ENCODE results near the gene PDE1C. TPM values are rescaled to one million over a fixed set of nuclear protein-coding genes. Genes with fewer than 3 reads are reported as not detected.

Gene PDE1C
- total and polyA plus RNA-seq, 2 donors (not counting 1 experiment from before 2014, with no cell fraction given) = 0.52 TPM; not detected in 1

GRCh38 chr7:31776616-31777015 lies 293.6 kb downstream of the PDE1C start:
- H3K4me2 ChIP-seq (replicated peaks; ENCODE audit: low read depth, low read length, poor library complexity, severe bottlenecking) = no peak overlapping the region
- Mint-ChIP-seq H3K9me3 (ENCODE audit: insufficient read depth) (no peaks in the 10 kb centered on the region), H3K4me3 (no peak overlapping the region), H3K27ac (no peak overlapping the region), H3K27me3 (no peaks in the 10 kb centered on the region), H3K4me1 (no peaks in the 10 kb centered on the region)
- intact Hi-C loops (cut with micrococcal nuclease) = no loop called here
- H3K79me2 ChIP-seq (ENCODE audit: control insufficient read depth, insufficient read depth, low read length) = no peaks in the 10 kb centered on the region
- CTCF ChIA-PET = no interaction called here
- H3K9me3 ChIP-seq (ENCODE audit: control extremely low read depth in 1 of 3, control insufficient read depth in 2 of 3, insufficient read depth in 1 of 3, low read length in 2 of 3) = no peaks in the 10 kb centered on the region
- H3K36me3 ChIP-seq (replicated peaks in 1 of 2; ENCODE audit: control extremely low read depth in 1 of 2, control insufficient read depth in 1 of 2, extremely low read depth in 1 of 2, insufficient read depth in 2 of 2, low read length in 1 of 2) = no peaks in the 10 kb centered on the region
- H3K4me3 ChIP-seq (ENCODE audit: control extremely low read depth in 1 of 5, extremely low read depth in 1 of 5, insufficient read depth in 1 of 5, low read depth in 2 of 5, low read length in 4 of 5) = no peak overlapping the region
- DNase-seq (no peak), ATAC-seq (ENCODE audit: low read depth) (no peak)
- no peak overlapping the region for H3K9ac ChIP-seq (ENCODE audit: low read length)
- H3K27ac ChIP-seq (ENCODE audit: low read length in 2 of 2) = no peak overlapping the region
- no peak for TF ChIP-seq EZH2 (IDR thresholded peaks at IDR 0.05; ENCODE audit: borderline replicate concordance, insufficient read depth, low read depth, low read length, poor library complexity, severe bottlenecking)
- TF ChIP-seq, protein P1, sequence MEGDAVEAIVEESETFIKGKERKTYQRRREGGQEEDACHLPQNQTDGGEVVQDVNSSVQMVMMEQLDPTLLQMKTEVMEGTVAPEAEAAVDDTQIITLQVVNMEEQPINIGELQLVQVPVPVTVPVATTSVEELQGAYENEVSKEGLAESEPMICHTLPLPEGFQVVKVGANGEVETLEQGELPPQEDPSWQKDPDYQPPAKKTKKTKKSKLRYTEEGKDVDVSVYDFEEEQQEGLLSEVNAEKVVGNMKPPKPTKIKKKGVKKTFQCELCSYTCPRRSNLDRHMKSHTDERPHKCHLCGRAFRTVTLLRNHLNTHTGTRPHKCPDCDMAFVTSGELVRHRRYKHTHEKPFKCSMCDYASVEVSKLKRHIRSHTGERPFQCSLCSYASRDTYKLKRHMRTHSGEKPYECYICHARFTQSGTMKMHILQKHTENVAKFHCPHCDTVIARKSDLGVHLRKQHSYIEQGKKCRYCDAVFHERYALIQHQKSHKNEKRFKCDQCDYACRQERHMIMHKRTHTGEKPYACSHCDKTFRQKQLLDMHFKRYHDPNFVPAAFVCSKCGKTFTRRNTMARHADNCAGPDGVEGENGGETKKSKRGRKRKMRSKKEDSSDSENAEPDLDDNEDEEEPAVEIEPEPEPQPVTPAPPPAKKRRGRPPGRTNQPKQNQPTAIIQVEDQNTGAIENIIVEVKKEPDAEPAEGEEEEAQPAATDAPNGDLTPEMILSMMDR (IDR thresholded peaks at IDR 0.05) = no peak
- no peaks in the 10 kb centered on the region for H4K20me1 ChIP-seq (ENCODE audit: control insufficient read depth, insufficient read depth, low read length, poor library complexity, severe bottlenecking)
- no CpG with 5 or more reads among the region's 3 CpGs for WGBS (ENCODE audit: insufficient coverage)
- no peaks in the 10 kb centered on the region for H3K27me3 ChIP-seq (replicated peaks in 1 of 4; ENCODE audit: control extremely low read depth in 1 of 4, control insufficient read depth in 3 of 4, insufficient read depth in 4 of 4, low read length in 3 of 4)
- POLR2A ChIA-PET = no interaction called here
- no peaks in the 10 kb centered on the region for H3K4me1 ChIP-seq (ENCODE audit: control insufficient read depth in 2 of 2, insufficient read depth in 2 of 2, low read length in 2 of 2)
- no peak overlapping the region for H2AFZ ChIP-seq (ENCODE audit: insufficient read depth, low read depth, low read length, poor library complexity, severe bottlenecking)

GRCh38 chr7:31775556-31775955 lies 294.7 kb downstream of the PDE1C start:
- Mint-ChIP-seq H3K27ac (no peak overlapping the region), H3K9me3 (ENCODE audit: insufficient read depth) (no peaks in the 10 kb centered on the region), H3K4me1 (no peaks in the 10 kb centered on the region), H3K4me3 (no peak overlapping the region), H3K27me3 (peaks cover 4% of the 10 kb centered on the region)
- no peak for ATAC-seq (ENCODE audit: low read depth)
- Histone ChIP-seq H3K4me1 (ENCODE audit: control insufficient read depth in 2 of 2, insufficient read depth in 2 of 2, low read length in 2 of 2) (no peaks in the 10 kb centered on the region), H3K9me3 (ENCODE audit: control extremely low read depth in 1 of 3, control insufficient read depth in 2 of 3, insufficient read depth in 1 of 3, low read length in 2 of 3) (no peaks in the 10 kb centered on the region), H3K36me3 (replicated peaks in 1 of 2; ENCODE audit: control extremely low read depth in 1 of 2, control insufficient read depth in 1 of 2, extremely low read depth in 1 of 2, insufficient read depth in 2 of 2, low read length in 1 of 2) (no peaks in the 10 kb centered on the region), H3K4me2 (replicated peaks; ENCODE audit: low read depth, low read length, poor library complexity, severe bottlenecking) (no peak overlapping the region), H2AFZ (ENCODE audit: insufficient read depth, low read depth, low read length, poor library complexity, severe bottlenecking) (no peak overlapping the region), H3K27me3 (replicated peaks in 1 of 4; ENCODE audit: control extremely low read depth in 1 of 4, control insufficient read depth in 3 of 4, insufficient read depth in 4 of 4, low read length in 3 of 4) (no peaks in the 10 kb centered on the region), H3K9ac (ENCODE audit: low read length) (no peak overlapping the region), H3K79me2 (ENCODE audit: control insufficient read depth, insufficient read depth, low read length) (no peaks in the 10 kb centered on the region), H4K20me1 (ENCODE audit: control insufficient read depth, insufficient read depth, low read length, poor library complexity, severe bottlenecking) (no peaks in the 10 kb centered on the region), H3K4me3 (ENCODE audit: control extremely low read depth in 1 of 5, extremely low read depth in 1 of 5, insufficient read depth in 1 of 5, low read depth in 2 of 5, low read length in 4 of 5) (no peak overlapping the region), H3K27ac (ENCODE audit: low read length in 2 of 2) (no peak overlapping the region)
- no peak for DNase-seq
- POLR2A ChIA-PET = no interaction called here
- 88% methylated on average over 8 of the region's 8 CpGs for WGBS (ENCODE audit: insufficient coverage)
- intact Hi-C loops (cut with micrococcal nuclease) = no loop called here
- CTCF ChIA-PET = no interaction called here
- TF ChIP-seq, protein P1 (IDR thresholded peaks at IDR 0.05) = no peak
- TF ChIP-seq EZH2 (IDR thresholded peaks at IDR 0.05; ENCODE audit: borderline replicate concordance, insufficient read depth, low read depth, low read length, poor library complexity, severe bottlenecking) = no peak
